IMR-90 (cell line): ENCODE measurements around the gene CSRP1.

ENCODE experiments used
- CEBPB ChIP-seq: IDR thresholded peaks from 2 replicates; pipeline ENCODE4 v1.6.1; 2012; ENCODE audit warnings: low read depth, low read length, improper control_type of control experiment
- CTCF ChIP-seq: conservative IDR thresholded peaks from 2 replicates; pipeline ENCODE4 v1.5.1; 2012; ENCODE audit warnings: mild to moderate bottlenecking, low read depth, low read length, improper control_type of control experiment
- POLR2A ChIP-seq: IDR thresholded peaks from 2 replicates; pipeline ENCODE4 v1.6.1; 2012; ENCODE audit warnings: mild to moderate bottlenecking, low read depth, low read length
- RCOR1 ChIP-seq: IDR thresholded peaks from 2 replicates; pipeline ENCODE4 v1.6.1; 2012; ENCODE audit warnings: mild to moderate bottlenecking, low read length, improper control_type of control experiment; ENCODE audit not compliant: insufficient replicate concordance

DNA sequence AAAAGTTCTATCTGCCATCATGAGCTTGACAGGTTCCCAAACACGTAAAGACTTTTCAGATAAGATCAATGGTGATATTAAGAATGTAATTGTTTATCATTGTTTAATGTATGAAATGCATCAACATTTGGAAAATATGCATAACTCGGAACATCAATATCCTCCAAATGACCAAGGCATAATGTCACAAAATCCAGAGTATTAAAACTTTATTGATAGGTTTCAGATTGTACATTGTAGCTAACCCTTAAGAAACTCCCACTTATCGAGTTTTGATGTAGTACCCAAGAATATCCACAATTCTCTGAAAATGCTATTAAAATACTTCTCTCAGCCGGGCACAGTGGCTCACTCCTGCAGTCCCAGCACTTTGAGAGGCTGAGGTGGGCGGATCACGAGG lies 73.3 kb downstream of the CSRP1 start:
- TF ChIP-seq CTCF, result no peak
- no peak for TF ChIP-seq CEBPB
- no peak for TF ChIP-seq POLR2A
- TF ChIP-seq RCOR1, result no peak
